Stimulated activated naive CD8-positive, alpha-beta T cell treated with anti-CD3 and anti-CD28 coated beads, Interleukin-15, Interleukin-2, amounts not matched to agents 100 ng/mL and 50 ng/mL, for 24 hours (primary cell): ENCODE measurements around the gene CPNE8.

Experiments used
- H3K27ac Mint-ChIP-seq: one replicate; pipeline ENCODE4 v1.8.0; 2021; ENCODE audit warnings: mild to moderate bottlenecking, mixed read lengths
- H3K27me3 Mint-ChIP-seq: one replicate; pipeline ENCODE4 v1.8.0; 2021; ENCODE audit warnings: mixed read lengths
- H3K36me3 Mint-ChIP-seq: one replicate; pipeline ENCODE4 v1.8.0; 2021; ENCODE audit warnings: low read depth, mixed read lengths
- H3K4me1 Mint-ChIP-seq: one replicate; pipeline ENCODE4 v1.8.0; 2021; ENCODE audit warnings: low read depth, mixed read lengths
- H3K4me3 Mint-ChIP-seq: one replicate; pipeline ENCODE4 v1.8.0; 2021; ENCODE audit warnings: mild to moderate bottlenecking, mixed read lengths
- H3K9me3 Mint-ChIP-seq: one replicate; pipeline ENCODE4 v1.8.0; 2021; ENCODE audit warnings: mixed read lengths

Gene CPNE8

DNA sequence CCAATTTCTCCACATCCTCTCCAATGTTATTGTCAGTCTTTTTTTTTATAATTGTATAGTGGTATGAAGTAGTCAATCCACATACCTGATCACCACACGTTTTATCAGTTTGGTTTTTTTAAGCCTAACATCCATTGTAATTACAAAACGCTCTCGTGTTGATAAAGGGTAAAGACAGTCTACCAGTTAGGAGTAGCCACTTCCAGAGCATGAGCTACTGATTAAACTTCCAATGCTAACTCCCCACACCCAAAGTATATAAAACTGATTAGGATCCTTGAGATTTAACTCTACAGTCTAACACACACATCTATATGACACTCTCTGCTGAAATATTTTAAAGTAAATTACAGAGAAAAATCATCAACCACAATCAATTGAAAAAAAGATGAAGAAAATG, 20.7 kb downstream of the CPNE8 start:
- Mint-ChIP-seq H3K27ac (no peak overlapping the region), H3K4me1 (no peaks in the 10 kb centered on the region), H3K27me3 (no peaks in the 10 kb centered on the region), H3K36me3 (no peaks in the 10 kb centered on the region), H3K9me3 (no peaks in the 10 kb centered on the region), H3K4me3 (no peak overlapping the region)

GRCh38 chr12:38883629-38884134, 21.7 kb downstream of the CPNE8 start:
- no peak overlapping the region for H3K4me3 Mint-ChIP-seq
- no peaks in the 10 kb centered on the region for H3K27me3 Mint-ChIP-seq
- H3K27ac Mint-ChIP-seq = no peak overlapping the region
- no peaks in the 10 kb centered on the region for H3K9me3 Mint-ChIP-seq
- H3K4me1 Mint-ChIP-seq = no peaks in the 10 kb centered on the region
- H3K36me3 Mint-ChIP-seq = no peaks in the 10 kb centered on the region

DNA sequence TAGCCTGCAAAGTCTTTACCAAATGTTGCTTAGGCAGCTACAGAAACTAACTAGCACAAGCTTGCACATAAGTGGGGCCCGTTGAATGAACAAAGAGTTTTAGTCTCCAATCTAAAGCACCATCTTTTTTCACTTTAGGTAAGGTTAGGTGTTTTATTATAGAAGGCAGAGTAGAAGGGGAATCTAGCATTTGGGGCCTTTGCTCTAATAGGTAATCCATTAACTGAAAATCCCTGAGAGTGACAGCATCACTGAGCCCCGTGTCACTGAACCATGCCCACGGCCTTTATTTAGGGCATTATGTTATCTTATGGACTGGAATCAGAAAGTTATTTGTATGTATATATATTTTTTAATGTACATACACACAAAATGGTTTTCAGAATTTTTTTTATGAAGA, 25.1 kb downstream of the CPNE8 start:
- H3K4me1 Mint-ChIP-seq = no peaks in the 10 kb centered on the region
- H3K36me3 Mint-ChIP-seq = no peaks in the 10 kb centered on the region
- H3K4me3 Mint-ChIP-seq = no peak overlapping the region
- no peaks in the 10 kb centered on the region for H3K9me3 Mint-ChIP-seq
- H3K27me3 Mint-ChIP-seq = no peaks in the 10 kb centered on the region
- H3K27ac Mint-ChIP-seq = no peak overlapping the region

DNA sequence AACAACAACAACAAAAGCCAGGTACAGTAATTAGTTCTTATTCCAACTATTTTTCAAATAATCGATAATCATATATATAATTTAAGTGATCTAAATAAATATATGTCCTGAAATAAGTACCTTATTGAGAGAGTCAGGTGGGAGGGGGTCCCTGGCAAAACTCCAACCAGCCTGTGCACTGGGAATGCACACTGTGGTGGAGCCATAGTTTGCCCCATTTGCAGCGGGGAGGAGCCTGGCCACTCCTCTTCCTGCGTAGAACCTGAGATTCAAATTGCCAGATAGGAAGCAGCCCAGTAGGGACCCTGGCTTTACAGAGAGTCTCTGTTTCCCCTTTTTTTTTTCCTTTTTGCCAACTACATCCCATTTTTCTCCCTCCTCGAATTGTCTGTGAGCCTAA, 26.4 kb downstream of the CPNE8 start:
- Mint-ChIP-seq H3K9me3 (no peaks in the 10 kb centered on the region), H3K27me3 (no peaks in the 10 kb centered on the region), H3K27ac (no peak overlapping the region), H3K36me3 (no peaks in the 10 kb centered on the region), H3K4me3 (no peak overlapping the region), H3K4me1 (no peaks in the 10 kb centered on the region)

GRCh38 chr12:38878333-38878705, 27.1 kb downstream of the CPNE8 start:
- H3K27ac Mint-ChIP-seq = no peak overlapping the region
- no peaks in the 10 kb centered on the region for H3K36me3 Mint-ChIP-seq
- no peaks in the 10 kb centered on the region for H3K27me3 Mint-ChIP-seq
- no peaks in the 10 kb centered on the region for H3K9me3 Mint-ChIP-seq
- no peaks in the 10 kb centered on the region for H3K4me1 Mint-ChIP-seq
- H3K4me3 Mint-ChIP-seq = no peak overlapping the region

GRCh38 chr12:38875586-38876228, 29.7 kb downstream of the CPNE8 start:
- H3K27ac Mint-ChIP-seq = no peak overlapping the region
- H3K36me3 Mint-ChIP-seq = peaks cover 5% of the 10 kb centered on the region
- no peak overlapping the region for H3K4me3 Mint-ChIP-seq
- no peaks in the 10 kb centered on the region for H3K4me1 Mint-ChIP-seq
- peaks cover 6% of the 10 kb centered on the region for H3K9me3 Mint-ChIP-seq
- no peaks in the 10 kb centered on the region for H3K27me3 Mint-ChIP-seq

GRCh38 chr12:38872561-38872960, 32.8 kb downstream of the CPNE8 start:
- Mint-ChIP-seq H3K36me3 (peaks cover 5% of the 10 kb centered on the region), H3K27me3 (no peaks in the 10 kb centered on the region), H3K27ac (no peak overlapping the region), H3K4me1 (no peaks in the 10 kb centered on the region), H3K9me3 (peaks cover 6% of the 10 kb centered on the region), H3K4me3 (no peak overlapping the region)

GRCh38 chr12:38872156-38872555, 33.2 kb downstream of the CPNE8 start:
- H3K4me3 Mint-ChIP-seq = no peak overlapping the region
- peaks cover 5% of the 10 kb centered on the region for H3K36me3 Mint-ChIP-seq
- H3K9me3 Mint-ChIP-seq = peaks cover 6% of the 10 kb centered on the region
- no peaks in the 10 kb centered on the region for H3K4me1 Mint-ChIP-seq
- no peaks in the 10 kb centered on the region for H3K27me3 Mint-ChIP-seq
- H3K27ac Mint-ChIP-seq = no peak overlapping the region

DNA sequence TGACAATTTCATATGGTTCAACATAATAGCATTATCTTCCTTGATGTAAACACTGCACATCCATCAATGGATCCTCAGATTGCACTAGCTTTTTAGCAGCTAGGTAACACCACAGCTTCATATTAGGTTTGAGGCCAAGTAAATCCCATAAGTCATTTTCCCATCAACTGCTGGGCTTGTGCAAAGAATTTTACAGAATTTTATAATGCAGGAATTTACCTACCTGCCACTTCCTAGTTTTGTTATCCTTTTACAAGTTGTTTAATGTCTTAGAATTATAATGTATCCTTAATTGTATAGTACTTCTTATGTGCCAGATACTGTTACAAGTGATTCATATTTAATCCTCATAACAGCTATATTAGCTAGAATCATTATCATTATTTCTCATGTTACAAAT, 36.4 kb downstream of the CPNE8 start:
- Mint-ChIP-seq H3K36me3 (peaks cover 5% of the 10 kb centered on the region), H3K4me1 (no peaks in the 10 kb centered on the region), H3K4me3 (no peak overlapping the region), H3K27ac (no peak overlapping the region), H3K9me3 (peaks cover 6% of the 10 kb centered on the region), H3K27me3 (no peaks in the 10 kb centered on the region)

DNA sequence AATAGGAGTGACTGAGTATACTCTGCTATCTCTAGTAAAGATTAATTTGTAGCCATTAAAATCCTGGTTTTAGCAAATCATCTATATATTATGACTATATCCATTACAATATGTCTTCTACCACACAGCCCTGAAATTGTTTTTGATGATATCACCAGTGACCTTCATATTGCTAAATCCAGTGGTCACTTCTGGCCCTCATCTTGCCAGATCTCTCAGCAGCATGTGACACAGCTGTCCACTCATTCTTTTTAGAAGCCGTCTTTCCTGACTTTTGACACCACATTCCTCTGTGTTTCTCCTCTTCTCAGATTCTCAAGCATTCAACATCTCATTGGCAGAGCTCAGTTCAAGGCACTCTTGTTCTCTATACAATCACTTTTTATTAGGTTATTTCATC, 54.9 kb downstream of the CPNE8 start:
- H3K36me3 Mint-ChIP-seq = no peaks in the 10 kb centered on the region
- H3K4me3 Mint-ChIP-seq = no peak overlapping the region
- H3K27me3 Mint-ChIP-seq = no peaks in the 10 kb centered on the region
- no peaks in the 10 kb centered on the region for H3K4me1 Mint-ChIP-seq
- H3K27ac Mint-ChIP-seq = no peak overlapping the region
- no peaks in the 10 kb centered on the region for H3K9me3 Mint-ChIP-seq

- H3K4me3 Mint-ChIP-seq = no peak overlapping the region
- no peaks in the 10 kb centered on the region for H3K9me3 Mint-ChIP-seq
- no peaks in the 10 kb centered on the region for H3K4me1 Mint-ChIP-seq
- no peaks in the 10 kb centered on the region for H3K36me3 Mint-ChIP-seq
- H3K27me3 Mint-ChIP-seq = no peaks in the 10 kb centered on the region
- no peak overlapping the region for H3K27ac Mint-ChIP-seq
These were observed 58.1 kb downstream of the CPNE8 start for GRCh38 chr12:38847247-38847646.

DNA sequence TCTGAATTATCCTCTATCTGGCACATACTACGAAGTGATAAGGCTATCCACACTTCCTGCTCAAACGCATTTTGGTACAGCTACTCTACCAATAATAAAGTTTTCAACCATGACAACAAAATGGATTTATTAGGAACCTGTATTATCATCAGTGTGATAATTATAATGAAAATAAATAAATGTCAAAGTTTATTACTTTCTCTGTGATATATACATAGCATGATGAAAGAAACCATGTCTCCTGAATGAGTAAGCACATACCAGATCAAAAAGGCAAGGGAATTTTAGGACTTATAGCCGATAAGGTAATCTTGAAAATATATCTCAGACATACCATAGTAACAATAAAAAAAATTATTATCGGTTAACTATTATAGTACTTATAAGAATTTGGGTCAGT, 61.1 kb downstream of the CPNE8 start:
- H3K4me1 Mint-ChIP-seq = no peaks in the 10 kb centered on the region
- no peak overlapping the region for H3K4me3 Mint-ChIP-seq
- no peaks in the 10 kb centered on the region for H3K36me3 Mint-ChIP-seq
- no peaks in the 10 kb centered on the region for H3K27me3 Mint-ChIP-seq
- H3K9me3 Mint-ChIP-seq = no peaks in the 10 kb centered on the region
- H3K27ac Mint-ChIP-seq = no peak overlapping the region

- no peaks in the 10 kb centered on the region for H3K4me1 Mint-ChIP-seq
- H3K27me3 Mint-ChIP-seq = no peaks in the 10 kb centered on the region
- peak overlapping the region; percentile 17 for H3K27ac Mint-ChIP-seq
- H3K4me3 Mint-ChIP-seq = no peak overlapping the region
- H3K9me3 Mint-ChIP-seq = peaks cover 3% of the 10 kb centered on the region
- H3K36me3 Mint-ChIP-seq = peaks cover 3% of the 10 kb centered on the region
These were observed 67.1 kb downstream of the CPNE8 start for GRCh38 chr12:38838056-38838850.

DNA sequence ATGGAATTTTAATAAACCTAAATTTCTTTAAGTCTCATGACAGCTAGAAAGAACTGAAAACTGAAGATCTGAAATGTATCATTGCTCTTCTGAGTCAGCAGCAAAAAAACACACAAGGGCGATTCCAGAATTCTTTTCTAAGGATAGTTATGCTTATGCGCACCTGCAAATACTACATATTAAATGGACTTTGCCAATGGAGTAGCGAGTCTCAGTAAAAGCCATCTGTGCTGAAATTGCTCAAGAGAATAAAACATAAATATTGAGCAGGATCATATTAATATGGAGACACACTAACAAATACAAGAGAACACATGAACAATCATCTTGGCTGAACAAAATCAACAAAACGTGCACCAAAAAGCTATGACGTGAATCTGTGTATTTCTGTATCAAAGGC, 73.7 kb downstream of the CPNE8 start:
- peaks cover 7% of the 10 kb centered on the region for H3K36me3 Mint-ChIP-seq

DNA sequence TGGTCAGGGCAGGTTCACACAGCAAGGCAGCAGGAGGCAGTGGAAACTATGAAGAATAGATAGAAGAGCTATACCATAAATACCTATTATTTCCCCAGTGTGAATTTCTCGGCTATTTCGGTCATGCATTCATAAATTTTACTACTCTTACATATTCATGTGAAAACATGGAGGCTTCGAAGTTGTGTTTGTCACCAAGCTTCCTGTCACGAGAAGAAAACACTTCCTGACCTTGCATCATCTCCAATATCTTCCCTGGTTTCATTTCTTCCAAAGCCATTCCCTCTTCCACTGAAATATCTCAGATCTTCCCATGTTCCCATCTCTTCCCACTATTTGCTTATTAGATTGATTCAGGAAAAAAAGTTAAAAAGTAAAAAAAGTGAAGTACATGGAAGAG, 80.4 kb downstream of the CPNE8 start:
- H3K9me3 Mint-ChIP-seq = peaks cover 3% of the 10 kb centered on the region
- H3K4me3 Mint-ChIP-seq = no peak overlapping the region
- peaks cover 4% of the 10 kb centered on the region for H3K36me3 Mint-ChIP-seq
- no peaks in the 10 kb centered on the region for H3K27me3 Mint-ChIP-seq
- H3K4me1 Mint-ChIP-seq = no peaks in the 10 kb centered on the region
- no peak overlapping the region for H3K27ac Mint-ChIP-seq

More for the DNA sequence above, 73.7 kb downstream of the CPNE8 start:
- Mint-ChIP-seq H3K27ac (no peak overlapping the region), H3K4me3 (no peak overlapping the region), H3K9me3 (peaks cover 6% of the 10 kb centered on the region), H3K27me3 (no peaks in the 10 kb centered on the region), H3K4me1 (no peaks in the 10 kb centered on the region)

DNA sequence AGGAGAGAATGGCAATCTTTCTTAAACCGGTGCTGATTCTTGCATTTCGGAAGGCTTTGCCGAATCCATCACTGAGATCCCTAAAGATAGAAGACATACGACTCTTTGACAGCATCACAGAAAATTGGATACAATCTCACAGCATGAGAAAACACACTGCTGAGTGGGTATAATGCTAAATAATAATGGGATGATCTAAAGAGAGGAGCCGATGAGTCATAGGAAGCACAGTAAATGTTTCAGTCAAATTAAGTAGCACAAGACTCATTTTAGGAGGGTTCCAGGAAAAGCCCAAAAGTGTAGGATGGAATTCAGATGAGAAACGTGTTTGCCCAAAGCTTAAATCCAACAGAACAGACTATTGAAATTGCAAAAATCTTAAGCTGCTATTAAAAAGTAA, 81.7 kb downstream of the CPNE8 start:
- Mint-ChIP-seq H3K4me1 (no peaks in the 10 kb centered on the region), H3K36me3 (peaks cover 4% of the 10 kb centered on the region), H3K27me3 (no peaks in the 10 kb centered on the region), H3K9me3 (no peaks in the 10 kb centered on the region), H3K27ac (no peak overlapping the region), H3K4me3 (no peak overlapping the region)
